Measurements from ENCODE around the gene LCN10. TPM values are rescaled to one million over a fixed set of nuclear protein-coding genes. Genes with fewer than 3 reads are reported as not detected.

LCN10 gene
- total and polyA plus RNA-seq, 2 experiments from 2014 or later = not detected

DNA sequence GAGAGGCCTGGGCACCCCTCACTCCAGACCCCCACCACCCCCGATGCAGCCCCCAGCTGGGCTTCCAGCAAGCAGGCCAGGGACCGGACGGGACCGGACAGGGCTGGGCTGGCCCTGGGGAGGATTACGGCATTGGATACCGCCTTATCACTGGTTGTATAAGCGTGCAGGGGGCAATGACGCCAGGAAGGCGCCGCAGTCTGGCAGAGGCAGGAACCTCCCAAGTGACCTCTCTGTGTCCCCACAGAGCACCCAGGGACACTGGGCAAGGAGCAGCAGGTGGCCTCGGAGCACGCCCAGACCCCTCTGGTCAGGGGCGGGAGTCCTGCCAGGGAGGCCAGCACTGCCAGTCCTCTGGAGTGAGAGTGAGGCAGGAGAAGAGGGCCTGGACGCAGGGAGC, 22.3 kb upstream of the LCN10 start:
- Histone ChIP-seq H3K4me3 (no peak overlapping the region), H3K36me3 (ENCODE audit: low read depth) (no peaks in the 10 kb centered on the region), H3K4me1 (ENCODE audit: insufficient read depth) (no peaks in the 10 kb centered on the region), H3K79me2 (ENCODE audit: insufficient read depth) (no peaks in the 10 kb centered on the region), H3K9me2 (ENCODE audit: insufficient read depth) (no peaks in the 10 kb centered on the region), H2AFZ (no peak overlapping the region), H3K27me3 (replicated peaks; ENCODE audit: insufficient read depth) (peaks cover 8% of the 10 kb centered on the region; the same call in 1 of the 2 replicates), H3K4me2 (ENCODE audit: unreplicated experiment) (no peak overlapping the region), H3F3A (ENCODE audit: insufficient read depth) (no peaks in the 10 kb centered on the region), H3K9ac (no peak overlapping the region), H3K9me3 (ENCODE audit: low read depth) (no peaks in the 10 kb centered on the region), H3K27ac (no peak overlapping the region), H4K20me1 (ENCODE audit: insufficient read depth) (no peaks in the 10 kb centered on the region)
- in situ Hi-C loops (cut with MboI) = no loop called here
- 59 to 67% methylated on average over 14 of the region's 14 CpGs for WGBS, 2 experiments (ENCODE audit: low coverage in 1 of 2, low lambda C conversion rate in 2 of 2, missing lambda C conversion rate in 2 of 2)
- no peak for DNase-seq
- TF ChIP-seq EZH2phosphoT487 (IDR thresholded peaks at IDR 0.05; ENCODE audit: insufficient read depth, low read depth) = no peak
- no peak for TF ChIP-seq EZH2 (IDR thresholded peaks at IDR 0.05; ENCODE audit: insufficient read depth, poor library complexity, severe bottlenecking)

- DNase-seq = no peak
- Histone ChIP-seq H3F3A (ENCODE audit: insufficient read depth) (no peaks in the 10 kb centered on the region), H3K9me2 (ENCODE audit: insufficient read depth) (no peaks in the 10 kb centered on the region), H3K79me2 (ENCODE audit: insufficient read depth) (no peaks in the 10 kb centered on the region), H3K4me1 (ENCODE audit: insufficient read depth) (no peaks in the 10 kb centered on the region), H3K27me3 (replicated peaks; ENCODE audit: insufficient read depth) (peaks cover 8% of the 10 kb centered on the region; the same call in 1 of the 2 replicates), H4K20me1 (ENCODE audit: insufficient read depth) (no peaks in the 10 kb centered on the region), H2AFZ (no peak within 1 kb of the TSS), H3K36me3 (ENCODE audit: low read depth) (no peaks in the 10 kb centered on the region), H3K4me2 (ENCODE audit: unreplicated experiment) (no peak within 1 kb of the TSS), H3K4me3 (no peak within 1 kb of the TSS), H3K9me3 (ENCODE audit: low read depth) (no peaks in the 10 kb centered on the region), H3K9ac (no peak within 1 kb of the TSS), H3K27ac (no peak within 1 kb of the TSS)
- 64 to 69% methylated on average over 11 to 14 of the region's 14 CpGs for WGBS, 2 experiments (ENCODE audit: low coverage in 1 of 2, low lambda C conversion rate in 2 of 2, missing lambda C conversion rate in 2 of 2)
- no peak for TF ChIP-seq EZH2phosphoT487 (IDR thresholded peaks at IDR 0.05; ENCODE audit: insufficient read depth, low read depth)
- TF ChIP-seq EZH2 (IDR thresholded peaks at IDR 0.05; ENCODE audit: insufficient read depth, poor library complexity, severe bottlenecking) = no peak
- in situ Hi-C loops (cut with MboI) = no loop called here
Observed at GRCh38 chr9:136764301-136764891, 21.7 kb upstream of the LCN10 start, which contains the start of gene LCN15. Gene LCN15 (minus strand): TSS chr9:136764518. CDS start chr9:136764488, 30 bp downstream.

- no peak for DNase-seq
- TF ChIP-seq EZH2phosphoT487 (IDR thresholded peaks at IDR 0.05; ENCODE audit: insufficient read depth, low read depth) (no peak), EZH2 (IDR thresholded peaks at IDR 0.05; ENCODE audit: insufficient read depth, poor library complexity, severe bottlenecking) (no peak)
Observed at GRCh38 chr9:136763649-136764035, 20.9 kb upstream of the LCN10 start.

GRCh38 chr9:136762915-136763648, 20.3 kb upstream of the LCN10 start:
- H3K9me2 ChIP-seq (ENCODE audit: insufficient read depth) = no peaks in the 10 kb centered on the region
- H3F3A ChIP-seq (ENCODE audit: insufficient read depth) = no peaks in the 10 kb centered on the region
- peak; percentile 40 for DNase-seq
- H3K79me2 ChIP-seq (ENCODE audit: insufficient read depth) = no peaks in the 10 kb centered on the region
- H3K4me3 ChIP-seq = no peak overlapping the region
- H4K20me1 ChIP-seq (ENCODE audit: insufficient read depth) = no peaks in the 10 kb centered on the region
- in situ Hi-C loops (cut with MboI) = no loop called here
- no peaks in the 10 kb centered on the region for H3K9me3 ChIP-seq (ENCODE audit: low read depth)
- no peak overlapping the region for H3K9ac ChIP-seq
- 13 to 14% methylated on average over 23 to 37 of the region's 37 CpGs for WGBS, 2 experiments (ENCODE audit: low coverage in 1 of 2, low lambda C conversion rate in 2 of 2, missing lambda C conversion rate in 2 of 2)
- no peak for TF ChIP-seq EZH2phosphoT487 (IDR thresholded peaks at IDR 0.05; ENCODE audit: insufficient read depth, low read depth)
- no peak for TF ChIP-seq EZH2 (IDR thresholded peaks at IDR 0.05; ENCODE audit: insufficient read depth, poor library complexity, severe bottlenecking)
- no peak overlapping the region for H3K27ac ChIP-seq
- H3K36me3 ChIP-seq (ENCODE audit: low read depth) = no peaks in the 10 kb centered on the region
- no peaks in the 10 kb centered on the region for H3K4me1 ChIP-seq (ENCODE audit: insufficient read depth)
- peaks cover 6% of the 10 kb centered on the region; the same call in 1 of the 2 replicates for H3K27me3 ChIP-seq (replicated peaks; ENCODE audit: insufficient read depth)
- H3K4me2 ChIP-seq (ENCODE audit: unreplicated experiment) = no peak overlapping the region
- no peak overlapping the region for H2AFZ ChIP-seq

More at GRCh38 chr9:136763649-136764035, 20.9 kb upstream of the LCN10 start:
- Histone ChIP-seq H3K27me3 (replicated peaks; ENCODE audit: insufficient read depth) (peaks cover 8% of the 10 kb centered on the region; the same call in 1 of the 2 replicates), H2AFZ (no peak overlapping the region), H3K9me2 (ENCODE audit: insufficient read depth) (no peaks in the 10 kb centered on the region), H3K79me2 (ENCODE audit: insufficient read depth) (no peaks in the 10 kb centered on the region), H3K4me2 (ENCODE audit: unreplicated experiment) (no peak overlapping the region), H3K27ac (no peak overlapping the region), H3K4me1 (ENCODE audit: insufficient read depth) (no peaks in the 10 kb centered on the region), H3K9me3 (ENCODE audit: low read depth) (no peaks in the 10 kb centered on the region), H3K9ac (no peak overlapping the region), H3K36me3 (ENCODE audit: low read depth) (no peaks in the 10 kb centered on the region), H4K20me1 (ENCODE audit: insufficient read depth) (no peaks in the 10 kb centered on the region), H3F3A (ENCODE audit: insufficient read depth) (no peaks in the 10 kb centered on the region), H3K4me3 (no peak overlapping the region)
- in situ Hi-C loops (cut with MboI) = no loop called here
- WGBS, 2 experiments (ENCODE audit: low coverage in 1 of 2, low lambda C conversion rate in 2 of 2, missing lambda C conversion rate in 2 of 2) = 76 to 80% methylated on average over 12 to 14 of the region's 14 CpGs
